ENCODE results near the gene MAN2A2.

DNA sequence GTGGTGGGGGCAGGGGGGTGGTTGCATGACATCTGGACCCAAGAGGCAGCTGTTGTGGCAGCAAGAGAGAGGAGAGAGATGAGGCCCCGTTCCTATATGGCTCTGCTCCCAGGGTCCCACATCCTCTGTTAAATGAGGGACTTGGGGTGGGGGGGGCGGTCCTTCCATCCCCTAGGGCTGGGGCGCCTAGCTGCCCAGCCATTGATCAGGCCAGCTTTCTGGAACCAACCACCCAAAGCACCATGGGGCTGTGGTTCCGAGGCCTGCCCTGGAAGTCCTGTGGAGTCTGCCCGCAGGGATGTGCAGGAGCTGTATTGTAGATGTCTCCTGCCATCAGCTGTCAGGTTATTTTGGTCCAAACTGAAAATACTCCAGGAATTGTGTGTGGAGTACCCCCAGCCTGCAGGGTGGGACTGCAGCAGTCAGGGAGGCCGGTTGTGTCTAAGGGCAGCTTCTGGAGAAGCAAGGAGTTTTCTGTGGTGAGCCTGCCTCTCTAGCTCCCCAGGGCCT lies 29.6 kb upstream of the MAN2A2 start:
- no peak for TF ChIP-seq POLR2A (IDR thresholded peaks at IDR 0.05; ENCODE audit: low read depth, low read length)
- TF ChIP-seq POLR2AphosphoS5 (IDR thresholded peaks at IDR 0.05; ENCODE audit: insufficient read depth, low read depth, low read length): no peak
